SK-N-SH treated with all-trans-retinoic acid at 6 μM for 48 hours (cell line): ENCODE measurements around the gene IL17RB.

Experiments
- ATAC-seq: fragments of 200-7000 bp; cut with Tn5 transposase; 3 replicates; pipeline ENCODE4 v1.9.1; 2020; ENCODE audit warnings: mild to moderate bottlenecking, moderate library complexity
- ARNTL ChIP-seq: fragments of 450-650 bp; formaldehyde crosslinking; IDR thresholded peaks from 2 replicates; pipeline ENCODE4 v1.5.0; 2020; ENCODE audit warnings: low read depth, mild to moderate bottlenecking, moderate library complexity, borderline replicate concordance
- BACH2 ChIP-seq: fragments of 250-450 bp; sonication (Bioruptor Pico); IDR thresholded peaks from 2 replicates; pipeline ENCODE4 v1.9.0; 2021; ENCODE audit warnings: mild to moderate bottlenecking, borderline replicate concordance
- CREB5 ChIP-seq: fragments of 250-450 bp; sonication (Bioruptor Pico); IDR thresholded peaks from 2 replicates; pipeline ENCODE4 v1.5.1; 2020; ENCODE audit warnings: low read depth, mild to moderate bottlenecking, moderate library complexity
- CSDC2 ChIP-seq: fragments of 250-450 bp; sonication (Bioruptor Pico); IDR thresholded peaks from 2 replicates; pipeline ENCODE4 v1.5.0; 2020; ENCODE audit warnings: mild to moderate bottlenecking, moderate library complexity
- CSRNP3 ChIP-seq: fragments of 250-450 bp; sonication (Bioruptor Pico); IDR thresholded peaks from 2 replicates; pipeline ENCODE4 v1.5.1; 2021; ENCODE audit warnings: mild to moderate bottlenecking, moderate library complexity
- ESRRG ChIP-seq: fragments of 250-450 bp; sonication (Bioruptor Pico); IDR thresholded peaks from 2 replicates; pipeline ENCODE4 v1.6.1; 2021; ENCODE audit warnings: mild to moderate bottlenecking
- GLIS3 ChIP-seq: fragments of 250-450 bp; sonication (Bioruptor Pico); IDR thresholded peaks from 2 replicates; pipeline ENCODE4 v1.5.0; 2020; ENCODE audit warnings: mild to moderate bottlenecking, moderate library complexity
- ISL1 ChIP-seq: fragments of 250-450 bp; sonication (Bioruptor Pico); IDR thresholded peaks from 2 replicates; pipeline ENCODE4 v2.1.2; 2022; ENCODE audit warnings: mild to moderate bottlenecking, moderate library complexity
- OSR1 ChIP-seq: fragments of 250-450 bp; sonication (Bioruptor Pico); IDR thresholded peaks from 2 replicates; pipeline ENCODE4 v1.8.0; 2022; ENCODE audit warnings: moderate library complexity, mild to moderate bottlenecking, inconsistent platforms
- PATZ1 ChIP-seq: fragments of 250-450 bp; sonication (Bioruptor Pico); IDR thresholded peaks from 2 replicates; pipeline ENCODE4 v1.8.0; 2020; ENCODE audit warnings: mild to moderate bottlenecking, moderate library complexity, borderline replicate concordance
- PPARA ChIP-seq: fragments of 250-450 bp; sonication (Bioruptor Pico); IDR thresholded peaks from 2 replicates; pipeline ENCODE4 v1.5.0; 2020; ENCODE audit warnings: mild to moderate bottlenecking, borderline replicate concordance
- RARB ChIP-seq: fragments of 250-450 bp; sonication (Bioruptor Pico); IDR thresholded peaks from 2 replicates; pipeline ENCODE4 v1.8.0; 2021; ENCODE audit warnings: mild to moderate bottlenecking, moderate library complexity
- SNAI2 ChIP-seq: fragments of 250-450 bp; sonication (Bioruptor Pico); IDR thresholded peaks from 2 replicates; pipeline ENCODE4 v1.5.0; 2020; ENCODE audit warnings: mild to moderate bottlenecking, moderate library complexity
- TCF4 ChIP-seq: fragments of 250-450 bp; sonication (Bioruptor Pico); IDR thresholded peaks from 2 replicates; pipeline ENCODE4 v1.8.0; 2021; ENCODE audit warnings: mild to moderate bottlenecking, moderate library complexity, borderline replicate concordance
- TOX ChIP-seq: fragments of 250-450 bp; sonication (Bioruptor Pico); IDR thresholded peaks from 2 replicates; pipeline ENCODE4 v1.8.0; 2021; ENCODE audit warnings: mild to moderate bottlenecking, moderate library complexity, borderline replicate concordance
- TSHZ2 ChIP-seq: fragments of 250-450 bp; sonication (Bioruptor Pico); IDR thresholded peaks from 2 replicates; pipeline ENCODE4 v1.5.0; 2020; ENCODE audit warnings: mild to moderate bottlenecking, moderate library complexity
- ZC3H10 ChIP-seq: fragments of 250-450 bp; sonication (Bioruptor Pico); IDR thresholded peaks from 2 replicates; pipeline ENCODE4 v1.5.1; 2021; ENCODE audit warnings: mild to moderate bottlenecking, moderate library complexity
- ZFP3 ChIP-seq: fragments of 250-450 bp; sonication (Bioruptor Pico); IDR thresholded peaks from 2 replicates; pipeline ENCODE4 v1.5.0; 2020; ENCODE audit warnings: mild to moderate bottlenecking, moderate library complexity
- ZFP30 ChIP-seq: fragments of 450-650 bp; formaldehyde crosslinking; IDR thresholded peaks from 2 replicates; pipeline ENCODE4 v1.5.0; 2022; ENCODE audit warnings: mild to moderate bottlenecking, moderate library complexity
- ZNF70 ChIP-seq: fragments of 450-650 bp; formaldehyde crosslinking; IDR thresholded peaks from 2 replicates; pipeline ENCODE4 v1.5.0; 2020; ENCODE audit warnings: mild to moderate bottlenecking, moderate library complexity
- ZNF8 ChIP-seq: fragments of 450-650 bp; formaldehyde crosslinking; IDR thresholded peaks from 2 replicates; pipeline ENCODE4 v1.5.0; 2020; ENCODE audit warnings: mild to moderate bottlenecking, moderate library complexity

Gene IL17RB

GRCh38 chr3:53816425-53816824, 29.9 kb upstream of the IL17RB start:
- TF ChIP-seq RARB (CRISPR knock-in tag) (no peak), PATZ1 (CRISPR knock-in tag) (no peak), OSR1 (CRISPR knock-in tag) (no peak), ARNTL (no peak)

GRCh38 chr3:53817211-53817610, 29.2 kb upstream of the IL17RB start:
- TF ChIP-seq ISL1 (CRISPR knock-in tag) (no peak), BACH2 (CRISPR knock-in tag) (no peak), CSRNP3 (CRISPR knock-in tag) (no peak), CSDC2 (CRISPR knock-in tag) (no peak), TOX (CRISPR knock-in tag) (no peak), RARB (CRISPR knock-in tag) (no peak)

More at GRCh38 chr3:53816425-53816824, 29.9 kb upstream of the IL17RB start:
- ATAC-seq = no peak

GRCh38 chr3:53817809-53818208, 28.6 kb upstream of the IL17RB start:
- no peak for TF ChIP-seq ZC3H10 (CRISPR knock-in tag)
- no peak for TF ChIP-seq TSHZ2 (CRISPR knock-in tag)
- TF ChIP-seq ZFP3 (CRISPR knock-in tag) = no peak
- no peak for TF ChIP-seq PPARA (CRISPR knock-in tag)
- no peak for TF ChIP-seq SNAI2 (CRISPR knock-in tag)
- TF ChIP-seq ARNTL = no peak
- no peak for TF ChIP-seq GLIS3 (CRISPR knock-in tag)
- no peak for TF ChIP-seq PATZ1 (CRISPR knock-in tag)
- TF ChIP-seq CREB5 = no peak
- TF ChIP-seq ZNF8 (CRISPR knock-in tag) = no peak
- no peak for TF ChIP-seq RARB (CRISPR knock-in tag)
- TF ChIP-seq TCF4 (CRISPR knock-in tag) = no peak
- TF ChIP-seq ESRRG = no peak
- TF ChIP-seq CSDC2 (CRISPR knock-in tag) = no peak
- TF ChIP-seq ZFP30 (CRISPR knock-in tag) = no peak
- no peak for TF ChIP-seq ZNF70
- no peak for TF ChIP-seq BACH2 (CRISPR knock-in tag)
- ATAC-seq = no peak

More at GRCh38 chr3:53817211-53817610, 29.2 kb upstream of the IL17RB start:
- no peak for ATAC-seq
